Caco-2 (cell line): ENCODE data around the gene RPS14. TPM values are rescaled to one million over a fixed set of nuclear protein-coding genes. Genes with fewer than 3 reads are reported as not detected.

Source experiments
- BruUV-seq: library from RNA; stranded (reverse); fragments of 400-500 nt; replicated peaks from 2 replicates; lab custom pipeline; 2021; lab: Mats Ljungman, UMichigan
- CTCF ChIA-PET: fragments of 300-600 bp; sonication (Branson Sonifier 250); formaldehyde crosslinking; loops from one replicate; lab custom pipeline; 2022; ENCODE audit warnings: antibody characterized with exemption; lab: Charles Lee
- POLR2A ChIA-PET: fragments of 300-600 bp; sonication (Branson Sonifier 250); formaldehyde crosslinking; loops from one replicate; lab custom pipeline; 2022; ENCODE audit warnings: antibody characterized with exemption; lab: Charles Lee
- DNase-seq, 2 experiments: peaks; one replicate each; pipeline versions ENCODE4 v3.0.0 to v3.0.0-alpha.2; 2020 to 2022
- H3K27me3 ChIP-seq: replicated peaks from 2 replicates; pipeline ENCODE4 v1.6.0; 2011; ENCODE audit warnings: low read length; ENCODE audit not compliant: control insufficient read depth, insufficient read depth
- H3K36me3 ChIP-seq: 2 replicates; pipeline ENCODE4 v1.5.1; 2011; ENCODE audit warnings: low read length; ENCODE audit not compliant: control insufficient read depth, insufficient read depth
- H3K4me1 ChIP-seq: fragments of 250-450 bp; sonication (Bioruptor Pico); 2 replicates; pipeline ENCODE4 v1.5.1; 2020; ENCODE audit warnings: mild to moderate bottlenecking
- H3K4me3 ChIP-seq: 2 replicates; pipeline ENCODE4 v1.5.1; 2011; ENCODE audit warnings: low read depth, mild to moderate bottlenecking, control low read depth, low read length
- H3K9me3 ChIP-seq: fragments of 250-450 bp; sonication (Bioruptor Pico); 2 replicates; pipeline ENCODE4 v1.5.1; 2020; ENCODE audit warnings: mild to moderate bottlenecking, moderate library complexity
- H3K27ac Mint-ChIP-seq: one replicate; pipeline ENCODE4 v1.8.0; 2022; ENCODE audit warnings: mixed read lengths; ENCODE audit not compliant: unreplicated experiment
- H3K27me3 Mint-ChIP-seq: one replicate; pipeline ENCODE4 v1.8.0; 2022; ENCODE audit warnings: mixed read lengths; ENCODE audit not compliant: insufficient read depth, unreplicated experiment
- H3K36me3 Mint-ChIP-seq: one replicate; pipeline ENCODE4 v1.8.0; 2022; ENCODE audit warnings: mild to moderate bottlenecking, mixed read lengths; ENCODE audit not compliant: insufficient read depth, unreplicated experiment
- H3K4me1 Mint-ChIP-seq: one replicate; pipeline ENCODE4 v1.8.0; 2022; ENCODE audit warnings: low read depth, mixed read lengths; ENCODE audit not compliant: unreplicated experiment
- H3K4me3 Mint-ChIP-seq: one replicate; pipeline ENCODE4 v1.8.0; 2022; ENCODE audit warnings: mild to moderate bottlenecking, moderate library complexity, mixed read lengths; ENCODE audit not compliant: unreplicated experiment
- H3K9me3 Mint-ChIP-seq: one replicate; pipeline ENCODE4 v1.8.0; 2022; ENCODE audit warnings: mixed read lengths; ENCODE audit not compliant: unreplicated experiment
- CTCF ChIP-seq, 2 experiments: fragments of 200-600 bp in 1 of 2; IDR thresholded peaks; 1 replicate in 1 of 2; 2 replicates in 1 of 2; pipeline versions ENCODE4 v1.5.1 to v1.8.0; 2011 to 2022; ENCODE audit warnings: antibody characterized with exemption in 1 of 2, control low read depth in 1 of 2, inconsistent platforms in 1 of 2, low read depth in 1 of 2, low read length in 1 of 2, mild to moderate bottlenecking in 1 of 2, moderate library complexity in 1 of 2; ENCODE audit not compliant: insufficient read depth in 1 of 2, severe bottlenecking in 1 of 2, unreplicated experiment in 1 of 2
- intact Hi-C: fragments of 100-400 bp; cut with micrococcal nuclease; formaldehyde crosslinking; loops from one replicate; pipeline ENCODE4 v1.10.0; 2022; ENCODE audit not compliant: unreplicated experiment
- total RNA-seq: library from RNA; stranded (reverse); gene quantifications from 2 replicates; pipeline ENCODE4 v1.2.3, GENCODE V29; 2022

The RPS14 gene
- total RNA-seq, 1 experiment from 2014 or later = 2,300 TPM

- CTCF ChIA-PET = interaction anchor here (0.8 to 1.4 kb wide), 2 partner anchors 12 to 30 kb away, joined by 3 read pairs; no protein-coding TSS in a partner anchor
- peaks cover 57% of the 10 kb centered on the region for H3K4me1 Mint-ChIP-seq
- no peaks in the 10 kb centered on the region for H3K9me3 ChIP-seq
- no TSS peak for BruUV-seq
- no peaks in the 10 kb centered on the region for H3K27me3 ChIP-seq
- no peaks in the 10 kb centered on the region for H3K9me3 Mint-ChIP-seq
- no peaks in the 10 kb centered on the region for H3K27me3 Mint-ChIP-seq
- H3K4me3 ChIP-seq = peak overlapping the region; percentile 99
- H3K4me1 ChIP-seq = peaks cover 57% of the 10 kb centered on the region
- peak; percentile 16 to 29 for TF ChIP-seq CTCF (IDR thresholded peaks at IDR 0.05; ENCODE audit: insufficient read depth in 1 of 2, low read depth in 1 of 2, low read length in 1 of 2, severe bottlenecking in 1 of 2, unreplicated experiment in 1 of 2)
- H3K36me3 Mint-ChIP-seq = peaks cover 35% of the 10 kb centered on the region
- intact Hi-C loops = no loop called here
- H3K27ac Mint-ChIP-seq = peak overlapping the region; percentile 13
- peak overlapping the region; percentile 66 for H3K4me3 Mint-ChIP-seq
- peak; percentile 41 to 49 for DNase-seq
- POLR2A ChIA-PET = interaction anchor here (0.8 to 1.9 kb wide), 3 partner anchors 13 to 37 kb away, joined by 3 to 10 read pairs (median 6); partner anchors contain the start of gene RPS14
- H3K36me3 ChIP-seq = peaks cover 2% of the 10 kb centered on the region; the same call in 1 of the 2 replicates
Measured at GRCh38 chr5:150487199-150488061, 37.9 kb upstream of the RPS14 start.

- DNase-seq = peak; percentile 96
- H3K27me3 Mint-ChIP-seq = no peaks in the 10 kb centered on the region
- peaks cover 34% of the 10 kb centered on the region for H3K36me3 Mint-ChIP-seq
- no peaks in the 10 kb centered on the region for H3K9me3 Mint-ChIP-seq
- Histone ChIP-seq H3K36me3 (peaks cover 2% of the 10 kb centered on the region; the same call in 1 of the 2 replicates), H3K4me3 (peak overlapping the region; percentile 99), H3K9me3 (no peaks in the 10 kb centered on the region), H3K27me3 (no peaks in the 10 kb centered on the region), H3K4me1 (peaks cover 58% of the 10 kb centered on the region)
- CTCF ChIA-PET = interaction anchor here (0.8 to 1.4 kb wide), 4 partner anchors 13 to 29 kb away, joined by 3 read pairs; no protein-coding TSS in a partner anchor
- BruUV-seq = no TSS peak
- peak in 1 of 2 experiments; percentile 1 for TF ChIP-seq CTCF (IDR thresholded peaks at IDR 0.05; ENCODE audit: insufficient read depth in 1 of 2, low read depth in 1 of 2, low read length in 1 of 2, severe bottlenecking in 1 of 2, unreplicated experiment in 1 of 2)
- POLR2A ChIA-PET = interaction anchor here (0.8 to 1.9 kb wide), 4 partner anchors 12 to 37 kb away, joined by 3 to 10 read pairs (median 6); partner anchors contain the start of gene RPS14
- peaks cover 57% of the 10 kb centered on the region for H3K4me1 Mint-ChIP-seq
- H3K27ac Mint-ChIP-seq = peak overlapping the region; percentile 13
- H3K4me3 Mint-ChIP-seq = peak overlapping the region; percentile 66
- intact Hi-C loops = loop anchor here (1.0 kb wide), 3 partner anchors 24 to 57 kb away; no protein-coding TSS in a partner anchor
Measured at GRCh38 chr5:150486402-150487198, 37.1 kb upstream of the RPS14 start.
